MM.1S (cell line): Measurements from ENCODE around the gene ZBTB44.

Experiments
- DNase-seq: peaks from one replicate; pipeline ENCODE4 v3.0.0-alpha.2; 2015
- H2AFZ ChIP-seq: fragments of 300-600 bp; sonication (generic); 2 replicates; pipeline ENCODE4 v1.6.0; 2016; ENCODE audit warnings: antibody characterized with exemption, low read length
- H3F3A ChIP-seq: fragments of 300-600 bp; sonication (generic); 2 replicates; pipeline ENCODE4 v1.6.1; 2016; ENCODE audit warnings: mild to moderate bottlenecking, antibody characterized with exemption, low read length, moderate library complexity, mixed read lengths; ENCODE audit not compliant: insufficient read depth
- H3K27ac ChIP-seq: fragments of 300-600 bp; sonication (generic); 2 replicates; pipeline ENCODE4 v1.5.1; 2016; ENCODE audit warnings: mild to moderate bottlenecking, low read length
- H3K27me3 ChIP-seq: fragments of 300-600 bp; sonication (generic); replicated peaks from 2 replicates; pipeline ENCODE4 v1.6.0; 2016; ENCODE audit warnings: low read length; ENCODE audit not compliant: insufficient read depth
- H3K36me3 ChIP-seq: fragments of 300-600 bp; sonication (generic); replicated peaks from 2 replicates; pipeline ENCODE4 v1.6.1; 2016; ENCODE audit warnings: mild to moderate bottlenecking, low read length, mixed read lengths; ENCODE audit not compliant: insufficient read depth
- H3K4me1 ChIP-seq: fragments of 300-600 bp; sonication (generic); 2 replicates; pipeline ENCODE4 v1.6.1; 2016; ENCODE audit warnings: low read length, mixed read lengths
- H3K4me2 ChIP-seq: fragments of 300-600 bp; sonication (generic); 2 replicates; pipeline ENCODE4 v1.6.0; 2016; ENCODE audit warnings: low read depth, low read length
- H3K4me3 ChIP-seq: fragments of 300-600 bp; sonication (generic); 2 replicates; pipeline ENCODE4 v1.5.1; 2016; ENCODE audit warnings: low read length, mixed read lengths
- H3K79me2 ChIP-seq: fragments of 300-600 bp; sonication (generic); 2 replicates; pipeline ENCODE4 v1.6.1; 2016; ENCODE audit warnings: mixed run types, low read length, mixed read lengths
- H3K9ac ChIP-seq: fragments of 300-600 bp; sonication (generic); 2 replicates; pipeline ENCODE4 v1.6.1; 2016; ENCODE audit warnings: low read length, mixed read lengths
- H3K9me2 ChIP-seq: fragments of 300-600 bp; sonication (generic); replicated peaks from 2 replicates; pipeline ENCODE4 v1.6.1; 2016; ENCODE audit warnings: mild to moderate bottlenecking, low read length, mixed read lengths; ENCODE audit not compliant: insufficient read depth
- H3K9me3 ChIP-seq: fragments of 300-600 bp; sonication (generic); replicated peaks from 2 replicates; pipeline ENCODE4 v1.6.1; 2016; ENCODE audit warnings: mild to moderate bottlenecking, low read length, mixed read lengths; ENCODE audit not compliant: insufficient read depth
- H4K20me1 ChIP-seq: fragments of 300-600 bp; sonication (generic); 2 replicates; pipeline ENCODE4 v1.6.1; 2016; ENCODE audit warnings: mild to moderate bottlenecking, low read length, moderate library complexity, mixed read lengths; ENCODE audit not compliant: insufficient read depth
- EZH2 ChIP-seq: fragments of 300-600 bp; sonication (generic); optimal IDR thresholded peaks from 2 replicates; pipeline ENCODE3; 2017; ENCODE audit warnings: low read depth, mild to moderate bottlenecking, antibody characterized with exemption, low read length, mixed read lengths
- EZH2phosphoT487 ChIP-seq: fragments of 300-600 bp; sonication (generic); IDR thresholded peaks from 2 replicates; pipeline ENCODE4 v1.6.1; 2018; ENCODE audit warnings: antibody characterized with exemption, low read length
- TF ChIP-seq, protein P1 (sequence below): fragments of 300-600 bp; sonication (generic); IDR thresholded peaks from 2 replicates; pipeline ENCODE4 v1.5.1; 2016; ENCODE audit warnings: antibody characterized with exemption, low read length, mixed read lengths

ZBTB44 gene

DNA sequence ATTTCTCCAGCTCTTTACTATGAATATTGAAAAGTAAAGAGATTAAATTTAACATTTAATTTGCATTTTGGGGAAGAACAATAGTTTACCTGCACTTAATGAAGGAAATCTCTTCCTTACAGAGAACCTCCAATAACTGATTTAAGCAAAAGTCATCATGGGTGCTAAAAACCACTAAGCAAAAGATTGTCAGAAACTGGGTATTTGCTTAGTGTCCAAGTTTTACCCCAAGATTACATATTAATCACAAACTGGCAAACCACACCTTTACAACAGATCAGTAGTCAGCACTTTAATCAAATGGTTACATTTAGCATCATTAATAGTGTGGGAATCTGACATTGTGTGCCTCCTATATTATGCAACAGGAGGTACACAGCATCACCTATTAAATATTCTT, 2.7 kb downstream of the ZBTB44 start:
- Histone ChIP-seq H2AFZ (no peak overlapping the region), H3K27me3 (no peaks in the 10 kb centered on the region), H3F3A (peaks cover 20% of the 10 kb centered on the region), H4K20me1 (no peaks in the 10 kb centered on the region; the same call in 1 of the 2 replicates), H3K36me3 (no peaks in the 10 kb centered on the region), H3K4me1 (peaks cover 15% of the 10 kb centered on the region; the same call in 1 of the 2 replicates), H3K4me3 (no peak overlapping the region), H3K9me3 (no peaks in the 10 kb centered on the region), H3K9me2 (no peaks in the 10 kb centered on the region), H3K9ac (no peak overlapping the region), H3K4me2 (peak overlapping the region; percentile 85; the same call in 1 of the 2 replicates), H3K27ac (no peak overlapping the region), H3K79me2 (peaks cover 70% of the 10 kb centered on the region)
- TF ChIP-seq EZH2 (no peak), EZH2phosphoT487 (no peak)
- TF ChIP-seq, protein P1, sequence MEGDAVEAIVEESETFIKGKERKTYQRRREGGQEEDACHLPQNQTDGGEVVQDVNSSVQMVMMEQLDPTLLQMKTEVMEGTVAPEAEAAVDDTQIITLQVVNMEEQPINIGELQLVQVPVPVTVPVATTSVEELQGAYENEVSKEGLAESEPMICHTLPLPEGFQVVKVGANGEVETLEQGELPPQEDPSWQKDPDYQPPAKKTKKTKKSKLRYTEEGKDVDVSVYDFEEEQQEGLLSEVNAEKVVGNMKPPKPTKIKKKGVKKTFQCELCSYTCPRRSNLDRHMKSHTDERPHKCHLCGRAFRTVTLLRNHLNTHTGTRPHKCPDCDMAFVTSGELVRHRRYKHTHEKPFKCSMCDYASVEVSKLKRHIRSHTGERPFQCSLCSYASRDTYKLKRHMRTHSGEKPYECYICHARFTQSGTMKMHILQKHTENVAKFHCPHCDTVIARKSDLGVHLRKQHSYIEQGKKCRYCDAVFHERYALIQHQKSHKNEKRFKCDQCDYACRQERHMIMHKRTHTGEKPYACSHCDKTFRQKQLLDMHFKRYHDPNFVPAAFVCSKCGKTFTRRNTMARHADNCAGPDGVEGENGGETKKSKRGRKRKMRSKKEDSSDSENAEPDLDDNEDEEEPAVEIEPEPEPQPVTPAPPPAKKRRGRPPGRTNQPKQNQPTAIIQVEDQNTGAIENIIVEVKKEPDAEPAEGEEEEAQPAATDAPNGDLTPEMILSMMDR = no peak
- no peak for DNase-seq

DNA sequence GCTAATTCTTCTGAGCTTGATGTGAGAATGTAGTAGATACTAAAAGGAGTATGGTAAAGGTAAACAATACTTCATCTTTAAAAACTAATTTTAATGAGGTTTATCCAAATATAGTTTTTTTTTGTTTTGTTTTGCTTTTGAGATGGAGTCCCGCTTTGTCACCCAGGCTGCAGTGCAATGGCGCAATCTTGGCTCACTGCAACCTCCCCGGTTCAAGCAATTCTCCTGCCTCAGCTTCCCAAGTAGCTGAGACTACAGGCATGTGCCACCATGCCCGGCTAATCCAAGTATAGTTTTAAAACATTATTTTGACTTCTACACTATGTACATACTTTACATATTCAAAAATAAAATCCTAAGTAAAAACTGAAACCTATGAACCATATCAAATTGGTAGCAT, 4.1 kb downstream of the ZBTB44 start:
- H3K79me2 ChIP-seq = peaks cover 83% of the 10 kb centered on the region
- H4K20me1 ChIP-seq = no peaks in the 10 kb centered on the region; the same call in 1 of the 2 replicates
- no peak overlapping the region for H2AFZ ChIP-seq
- peaks cover 10% of the 10 kb centered on the region; the same call in 1 of the 2 replicates for H3K4me1 ChIP-seq
- H3K9me3 ChIP-seq = no peaks in the 10 kb centered on the region
- no peak overlapping the region for H3K27ac ChIP-seq
- peaks cover 13% of the 10 kb centered on the region for H3F3A ChIP-seq
- H3K9ac ChIP-seq = no peak overlapping the region
- no peaks in the 10 kb centered on the region for H3K9me2 ChIP-seq
- TF ChIP-seq, protein P1 = no peak
- TF ChIP-seq EZH2 (no peak), EZH2phosphoT487 (no peak)
- no peak for DNase-seq
- H3K36me3 ChIP-seq = no peaks in the 10 kb centered on the region
- no peak overlapping the region for H3K4me3 ChIP-seq
- no peak overlapping the region for H3K4me2 ChIP-seq
- no peaks in the 10 kb centered on the region for H3K27me3 ChIP-seq

DNA sequence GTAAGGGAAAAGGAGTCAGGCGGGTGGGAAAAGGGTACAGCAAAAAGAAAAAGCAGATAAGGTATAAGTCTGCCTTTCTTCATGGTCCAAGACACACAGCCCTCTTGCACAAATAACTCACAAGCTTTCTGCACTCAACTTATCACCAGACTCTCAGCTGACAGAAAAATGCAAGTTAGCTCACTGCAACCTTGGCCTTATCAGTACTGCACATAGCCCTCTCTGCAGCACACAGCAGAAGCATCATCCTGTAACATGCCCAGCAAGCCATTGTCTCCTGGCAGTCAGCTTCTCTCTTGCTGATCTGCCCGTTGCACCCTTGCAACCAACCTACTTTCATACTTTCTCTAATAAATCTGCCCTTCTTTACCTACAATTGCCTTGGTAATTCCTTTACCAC, 5.8 kb downstream of the ZBTB44 start:
- Histone ChIP-seq H3K27me3 (no peaks in the 10 kb centered on the region), H3K27ac (no peak overlapping the region), H3F3A (0 out of 2 replicates have a peak, but pooled peaks cover 4% of the 10 kb centered on the region), H3K4me1 (peaks cover 10% of the 10 kb centered on the region; the same call in 1 of the 2 replicates), H3K4me2 (no peak overlapping the region), H2AFZ (no peak overlapping the region), H3K36me3 (no peaks in the 10 kb centered on the region; the same call in 1 of the 2 replicates), H3K79me2 (peaks cover 99% of the 10 kb centered on the region), H3K9me2 (no peaks in the 10 kb centered on the region), H3K9me3 (no peaks in the 10 kb centered on the region), H3K9ac (no peak overlapping the region), H3K4me3 (no peak overlapping the region), H4K20me1 (no peaks in the 10 kb centered on the region; the same call in 1 of the 2 replicates)
- TF ChIP-seq EZH2 (no peak), EZH2phosphoT487 (no peak)
- TF ChIP-seq, protein P1 = no peak
- no peak for DNase-seq
